Panc1 (cell line): Measurements from ENCODE around the gene FCN1. TPM values are rescaled to one million over a fixed set of nuclear protein-coding genes. Genes with fewer than 3 reads are reported as not detected.

Experiments
- ATAC-seq: fragments of 200-7000 bp; cut with Tn5 transposase; 2 replicates; pipeline ENCODE4 v1.9.1; 2020; ENCODE audit warnings: mild to moderate bottlenecking, moderate library complexity
- BruUV-seq: library from RNA; stranded (reverse); fragments of 400-500 nt; replicated peaks from 2 replicates; lab custom pipeline; 2021; lab: Mats Ljungman, UMichigan
- CTCF ChIA-PET: fragments of 300-600 bp; sonication (Branson Sonifier 250); formaldehyde crosslinking; loops from one replicate; lab custom pipeline; 2022; ENCODE audit warnings: antibody characterized with exemption; lab: Charles Lee
- POLR2A ChIA-PET: fragments of 300-600 bp; sonication (Branson Sonifier 250); formaldehyde crosslinking; loops from one replicate; lab custom pipeline; 2022; ENCODE audit warnings: antibody characterized with exemption; lab: Charles Lee
- DNase-seq: peaks from one replicate; pipeline ENCODE4 v3.0.0-alpha.2; 2010; ENCODE audit warnings: low read depth, low spot score
- H3K27ac ChIP-seq: 2 replicates; pipeline ENCODE4 v1.5.1; 2011; ENCODE audit warnings: mild to moderate bottlenecking, low read length, inconsistent platforms
- H3K27me3 ChIP-seq: fragments of 200-500 bp; sonication (Bioruptor generic); 2 replicates; pipeline ENCODE4 v1.6.0; 2014; ENCODE audit warnings: low read length, inconsistent platforms; ENCODE audit not compliant: control insufficient read depth, insufficient read depth
- H3K36me3 ChIP-seq: fragments of 200-500 bp; sonication (Bioruptor generic); 2 replicates; pipeline ENCODE4 v1.5.1; 2014; ENCODE audit warnings: inconsistent platforms, mild to moderate bottlenecking, low read length, moderate library complexity; ENCODE audit not compliant: control insufficient read depth, insufficient read depth
- H3K4me1 ChIP-seq: 2 replicates; pipeline ENCODE4 v1.5.1; 2011; ENCODE audit warnings: inconsistent platforms, mild to moderate bottlenecking, low read length, moderate library complexity; ENCODE audit not compliant: control insufficient read depth, insufficient read depth
- H3K4me3 ChIP-seq, 2 experiments: 2 replicates each; pipeline ENCODE4 v1.5.1; 2011 to 2012; ENCODE audit warnings: low read depth in 2 of 2, low read length in 2 of 2, mild to moderate bottlenecking in 2 of 2, inconsistent platforms in 1 of 2, moderate library complexity in 1 of 2
- H3K9me3 ChIP-seq: fragments of 200-500 bp; sonication (Bioruptor generic); 2 replicates; pipeline ENCODE4 v1.5.1; 2014; ENCODE audit warnings: low read depth, mild to moderate bottlenecking, inconsistent platforms, low read length, moderate library complexity; ENCODE audit not compliant: control insufficient read depth, insufficient read depth
- POLR2AphosphoS5 ChIP-seq: IDR thresholded peaks from 2 replicates; pipeline ENCODE4 v1.6.1; 2012; ENCODE audit warnings: mild to moderate bottlenecking, low read depth, low read length, moderate library complexity
- SIN3A ChIP-seq: IDR thresholded peaks from 2 replicates; pipeline ENCODE4 v1.6.1; 2012; ENCODE audit warnings: low read depth, mild to moderate bottlenecking, low read length, moderate library complexity, borderline replicate concordance; ENCODE audit not compliant: insufficient read depth
- TCF7L2 ChIP-seq: IDR thresholded peaks from 2 replicates; pipeline ENCODE4 v1.6.1; 2011; ENCODE audit warnings: mild to moderate bottlenecking, low read depth, low read length, inconsistent platforms
- in situ Hi-C: cut with HindIII; loops from 2 replicates; pipeline ENCODE4 v1.10.0; 2016; ENCODE audit warnings: low sequenced_read_pairs, low pct_unique_long_range_greater_than_20kb
- intact Hi-C: fragments of 100-400 bp; cut with micrococcal nuclease; formaldehyde crosslinking; loops from one replicate; pipeline ENCODE4 v1.10.0; 2022; ENCODE audit not compliant: unreplicated experiment
- total RNA-seq: library from RNA; stranded (reverse); gene quantifications from one replicate; pipeline ENCODE4 v1.2.1, GENCODE V29; 2021; ENCODE audit not compliant: unreplicated experiment
- TF ChIP-seq, protein P1 (sequence below), 2 experiments: IDR thresholded peaks; 2 replicates each; pipeline ENCODE4 v1.6.1; 2011 to 2012; ENCODE audit warnings: low read depth in 2 of 2, control low read depth in 1 of 2, low read length in 1 of 2, mild to moderate bottlenecking in 1 of 2, moderate library complexity in 1 of 2; ENCODE audit not compliant: insufficient read depth in 1 of 2
- TF ChIP-seq, protein P2 (sequence below): fragments of 450-650 bp; IDR thresholded peaks from 2 replicates; pipeline ENCODE4 v1.5.1; 2017; ENCODE audit warnings: mild to moderate bottlenecking

The FCN1 gene
- total RNA-seq, 1 experiment from 2014 or later: not detected

DNA sequence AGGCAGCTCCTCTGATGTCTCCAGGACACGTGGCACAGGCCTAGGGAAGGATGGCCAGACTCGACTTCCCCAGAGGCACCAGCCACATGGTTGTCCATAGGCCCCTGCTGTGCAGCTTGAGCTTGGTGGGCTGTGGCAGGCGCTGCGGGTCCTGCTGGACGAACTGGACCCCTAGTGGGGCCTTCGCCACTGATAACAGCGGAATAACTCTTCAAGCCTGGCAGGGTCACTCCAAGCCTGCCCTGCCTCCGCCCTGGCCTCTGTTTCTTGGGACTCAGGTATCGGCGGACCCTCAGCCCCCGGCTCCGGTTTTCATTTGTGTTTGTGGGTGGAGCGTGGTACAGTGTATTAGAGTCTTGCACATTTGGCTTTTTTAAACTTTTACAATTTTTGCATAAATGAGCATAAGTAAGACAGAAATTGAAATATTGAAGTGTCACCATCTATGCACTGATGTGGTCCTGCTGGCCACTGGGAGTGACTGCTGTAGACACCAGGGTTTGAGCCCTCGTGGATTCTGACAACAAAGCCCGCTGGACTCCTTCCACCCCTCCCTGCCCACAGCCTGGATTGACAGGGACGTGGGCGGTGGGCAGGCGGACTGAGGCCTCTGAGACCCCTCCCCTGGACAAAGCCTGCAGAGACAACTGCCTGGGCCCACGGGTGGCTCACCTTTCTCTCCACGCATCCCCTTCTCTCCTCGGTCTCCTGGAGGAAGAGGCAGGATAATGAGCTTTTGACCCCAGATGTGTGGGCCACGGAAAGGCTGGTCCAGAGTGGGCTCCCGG, 3.8 kb downstream of the FCN1 start:
- POLR2A ChIA-PET: no interaction called here
- no TSS peak for BruUV-seq
- no peaks in the 10 kb centered on the region for H3K27me3 ChIP-seq
- CTCF ChIA-PET: no interaction called here
- no peaks in the 10 kb centered on the region for H3K9me3 ChIP-seq
- intact Hi-C loops: no loop called here
- TF ChIP-seq TCF7L2 (no peak), SIN3A (no peak), POLR2AphosphoS5 (no peak)
- TF ChIP-seq, protein P1, sequence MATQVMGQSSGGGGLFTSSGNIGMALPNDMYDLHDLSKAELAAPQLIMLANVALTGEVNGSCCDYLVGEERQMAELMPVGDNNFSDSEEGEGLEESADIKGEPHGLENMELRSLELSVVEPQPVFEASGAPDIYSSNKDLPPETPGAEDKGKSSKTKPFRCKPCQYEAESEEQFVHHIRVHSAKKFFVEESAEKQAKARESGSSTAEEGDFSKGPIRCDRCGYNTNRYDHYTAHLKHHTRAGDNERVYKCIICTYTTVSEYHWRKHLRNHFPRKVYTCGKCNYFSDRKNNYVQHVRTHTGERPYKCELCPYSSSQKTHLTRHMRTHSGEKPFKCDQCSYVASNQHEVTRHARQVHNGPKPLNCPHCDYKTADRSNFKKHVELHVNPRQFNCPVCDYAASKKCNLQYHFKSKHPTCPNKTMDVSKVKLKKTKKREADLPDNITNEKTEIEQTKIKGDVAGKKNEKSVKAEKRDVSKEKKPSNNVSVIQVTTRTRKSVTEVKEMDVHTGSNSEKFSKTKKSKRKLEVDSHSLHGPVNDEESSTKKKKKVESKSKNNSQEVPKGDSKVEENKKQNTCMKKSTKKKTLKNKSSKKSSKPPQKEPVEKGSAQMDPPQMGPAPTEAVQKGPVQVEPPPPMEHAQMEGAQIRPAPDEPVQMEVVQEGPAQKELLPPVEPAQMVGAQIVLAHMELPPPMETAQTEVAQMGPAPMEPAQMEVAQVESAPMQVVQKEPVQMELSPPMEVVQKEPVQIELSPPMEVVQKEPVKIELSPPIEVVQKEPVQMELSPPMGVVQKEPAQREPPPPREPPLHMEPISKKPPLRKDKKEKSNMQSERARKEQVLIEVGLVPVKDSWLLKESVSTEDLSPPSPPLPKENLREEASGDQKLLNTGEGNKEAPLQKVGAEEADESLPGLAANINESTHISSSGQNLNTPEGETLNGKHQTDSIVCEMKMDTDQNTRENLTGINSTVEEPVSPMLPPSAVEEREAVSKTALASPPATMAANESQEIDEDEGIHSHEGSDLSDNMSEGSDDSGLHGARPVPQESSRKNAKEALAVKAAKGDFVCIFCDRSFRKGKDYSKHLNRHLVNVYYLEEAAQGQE (IDR thresholded peaks at IDR 0.05; ENCODE audit: insufficient read depth in 1 of 2, low read depth in 2 of 2, low read length in 1 of 2): no peak
- TF ChIP-seq, protein P2, sequence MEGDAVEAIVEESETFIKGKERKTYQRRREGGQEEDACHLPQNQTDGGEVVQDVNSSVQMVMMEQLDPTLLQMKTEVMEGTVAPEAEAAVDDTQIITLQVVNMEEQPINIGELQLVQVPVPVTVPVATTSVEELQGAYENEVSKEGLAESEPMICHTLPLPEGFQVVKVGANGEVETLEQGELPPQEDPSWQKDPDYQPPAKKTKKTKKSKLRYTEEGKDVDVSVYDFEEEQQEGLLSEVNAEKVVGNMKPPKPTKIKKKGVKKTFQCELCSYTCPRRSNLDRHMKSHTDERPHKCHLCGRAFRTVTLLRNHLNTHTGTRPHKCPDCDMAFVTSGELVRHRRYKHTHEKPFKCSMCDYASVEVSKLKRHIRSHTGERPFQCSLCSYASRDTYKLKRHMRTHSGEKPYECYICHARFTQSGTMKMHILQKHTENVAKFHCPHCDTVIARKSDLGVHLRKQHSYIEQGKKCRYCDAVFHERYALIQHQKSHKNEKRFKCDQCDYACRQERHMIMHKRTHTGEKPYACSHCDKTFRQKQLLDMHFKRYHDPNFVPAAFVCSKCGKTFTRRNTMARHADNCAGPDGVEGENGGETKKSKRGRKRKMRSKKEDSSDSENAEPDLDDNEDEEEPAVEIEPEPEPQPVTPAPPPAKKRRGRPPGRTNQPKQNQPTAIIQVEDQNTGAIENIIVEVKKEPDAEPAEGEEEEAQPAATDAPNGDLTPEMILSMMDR: no peak
- H3K4me3 ChIP-seq: no peak overlapping the region
- no peaks in the 10 kb centered on the region for H3K4me1 ChIP-seq
- in situ Hi-C loops: no loop called here
- no peak overlapping the region for H3K27ac ChIP-seq
- DNase-seq: no peak
- H3K36me3 ChIP-seq: no peaks in the 10 kb centered on the region
- ATAC-seq: no peak

DNA sequence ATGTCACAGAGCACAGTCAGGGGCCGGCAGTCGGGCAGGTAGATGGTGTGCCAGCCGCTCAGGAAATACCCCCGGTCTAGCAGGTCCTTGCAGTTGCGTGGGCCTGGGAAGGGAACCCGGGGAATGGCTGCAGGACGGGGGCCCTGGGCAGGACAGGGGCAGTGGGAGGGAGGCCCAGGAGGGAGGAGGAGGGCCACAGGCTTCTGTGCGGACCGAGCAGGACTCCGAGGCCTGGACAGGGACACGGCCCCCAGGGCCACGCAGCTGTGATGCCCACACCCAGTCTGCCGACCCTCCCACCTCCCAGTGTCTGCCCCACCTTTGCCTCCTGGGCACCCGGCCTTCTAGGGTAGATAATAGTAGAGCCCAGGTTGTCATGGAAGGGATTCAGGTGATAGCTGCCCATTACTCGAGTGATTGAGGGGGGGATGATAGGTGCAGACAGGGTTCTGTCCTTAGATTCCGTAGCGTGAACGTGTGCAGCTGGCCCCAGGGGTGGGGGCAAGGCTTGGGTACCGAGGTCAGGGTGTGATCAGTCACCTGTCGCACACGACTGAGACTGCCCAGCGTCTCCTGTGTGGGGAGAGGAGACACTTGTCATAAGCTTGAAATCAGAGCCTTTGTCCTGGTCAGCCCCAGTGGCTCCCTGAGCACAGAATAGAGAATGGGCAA, 4.5 kb downstream of the FCN1 start:
- CTCF ChIA-PET: no interaction called here
- in situ Hi-C loops: no loop called here
- H3K27me3 ChIP-seq: no peaks in the 10 kb centered on the region

More for the DNA sequence above, 4.5 kb downstream of the FCN1 start:
- no peaks in the 10 kb centered on the region for H3K4me1 ChIP-seq
- H3K36me3 ChIP-seq: no peaks in the 10 kb centered on the region
- ATAC-seq: no peak
- H3K4me3 ChIP-seq: no peak overlapping the region
- intact Hi-C loops: no loop called here
- no peak overlapping the region for H3K27ac ChIP-seq
- no peaks in the 10 kb centered on the region for H3K9me3 ChIP-seq
- BruUV-seq: no TSS peak
- POLR2A ChIA-PET: no interaction called here
- TF ChIP-seq POLR2AphosphoS5 (no peak), TCF7L2 (no peak), SIN3A (no peak)
- TF ChIP-seq, protein P2: no peak
- TF ChIP-seq, protein P1 (IDR thresholded peaks at IDR 0.05; ENCODE audit: insufficient read depth in 1 of 2, low read depth in 2 of 2, low read length in 1 of 2): no peak
- DNase-seq: no peak
